ENCODE measurements around the gene SORBS2. TPM values are rescaled to one million over a fixed set of nuclear protein-coding genes. Genes with fewer than 3 reads are reported as not detected.

Gene SORBS2
- total RNA-seq, 1 donor from 2014 or later = 103 TPM

- DNase-seq (ENCODE audit: low spot score) = no peak
Measured at GRCh38 chr4:185774845-185775680, 36.9 kb downstream of the SORBS2 start.

- DNase-seq (ENCODE audit: low spot score) = no peak
Measured at GRCh38 chr4:185774131-185774653, 37.8 kb downstream of the SORBS2 start.

GRCh38 chr4:185773419-185773818, 38.6 kb downstream of the SORBS2 start:
- DNase-seq (ENCODE audit: low spot score) = no peak

- DNase-seq (ENCODE audit: low spot score) = no peak
Measured at GRCh38 chr4:185772391-185773093, 39.5 kb downstream of the SORBS2 start.

- DNase-seq (ENCODE audit: low spot score) = no peak
Measured at GRCh38 chr4:185771711-185772390, 40.1 kb downstream of the SORBS2 start.

GRCh38 chr4:185767528-185767927, 44.5 kb downstream of the SORBS2 start:
- no peak for DNase-seq (ENCODE audit: low spot score)

GRCh38 chr4:185764876-185765275, 47.1 kb downstream of the SORBS2 start:
- DNase-seq (ENCODE audit: low spot score) = no peak

GRCh38 chr4:185761352-185762235, 50.4 kb downstream of the SORBS2 start:
- DNase-seq (ENCODE audit: low spot score) = no peak

GRCh38 chr4:185758807-185759206, 53.2 kb downstream of the SORBS2 start:
- DNase-seq (ENCODE audit: low spot score) = no peak

- no peak for DNase-seq (ENCODE audit: low spot score)
Measured at GRCh38 chr4:185755451-185755850, 56.5 kb downstream of the SORBS2 start.

- DNase-seq (ENCODE audit: low spot score) = no peak
Measured at GRCh38 chr4:185754961-185755360, 57.0 kb downstream of the SORBS2 start.

- no peak for DNase-seq (ENCODE audit: low spot score)
Measured at GRCh38 chr4:185752872-185753271, 59.1 kb downstream of the SORBS2 start.

GRCh38 chr4:185749858-185750257, 62.1 kb downstream of the SORBS2 start:
- no peak for DNase-seq (ENCODE audit: low spot score)

GRCh38 chr4:185748901-185749390, 63.0 kb downstream of the SORBS2 start:
- DNase-seq (ENCODE audit: low spot score) = no peak

- DNase-seq (ENCODE audit: low spot score) = no peak
Measured at GRCh38 chr4:185745891-185746290, 66.1 kb downstream of the SORBS2 start.

GRCh38 chr4:185744946-185745345, 67.0 kb downstream of the SORBS2 start:
- no peak for DNase-seq (ENCODE audit: low spot score)

GRCh38 chr4:185744488-185744862, 67.5 kb downstream of the SORBS2 start:
- DNase-seq (ENCODE audit: low spot score) = no peak

- no peak for DNase-seq (ENCODE audit: low spot score)
Measured at GRCh38 chr4:185743722-185744487, 68.1 kb downstream of the SORBS2 start.

GRCh38 chr4:185742766-185743165, 69.2 kb downstream of the SORBS2 start:
- DNase-seq (ENCODE audit: low spot score) = no peak

GRCh38 chr4:185741795-185742194, 70.2 kb downstream of the SORBS2 start:
- no peak for DNase-seq (ENCODE audit: low spot score)
